HG02981 (cell line): ENCODE results near the gene ADAMTS18.
A peak's percentile ranks its signal among the peaks of the same experiment; 100 is the strongest.

ENCODE experiments used
- ATAC-seq: cut with Tn5 transposase; IDR thresholded peaks from one replicate; pipeline ENCODE4 v1.9.1; 2021; ENCODE audit warnings: mild to moderate bottlenecking, moderate library complexity; ENCODE audit not compliant: unreplicated experiment

ADAMTS18 gene

DNA sequence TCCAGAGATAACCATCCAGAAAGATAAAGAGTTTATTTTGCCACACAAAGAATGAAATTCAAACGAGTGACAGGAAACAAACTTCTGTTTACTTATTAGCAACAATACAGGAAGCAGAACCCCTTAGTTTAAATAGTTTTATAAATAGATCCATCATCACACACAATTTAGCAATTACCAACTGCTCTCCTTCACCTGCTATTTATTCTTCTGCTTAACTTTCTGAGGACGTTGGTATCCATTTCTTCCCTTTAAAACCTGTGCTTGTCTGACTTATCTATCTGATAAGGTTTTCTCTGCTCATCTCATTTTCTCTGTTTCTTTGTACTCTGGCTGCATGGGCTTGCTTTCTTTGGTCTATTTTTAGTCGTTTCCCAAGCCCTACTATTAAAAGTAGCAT lies 4.3 kb upstream of the ADAMTS18 start:
- ATAC-seq: no peak

DNA sequence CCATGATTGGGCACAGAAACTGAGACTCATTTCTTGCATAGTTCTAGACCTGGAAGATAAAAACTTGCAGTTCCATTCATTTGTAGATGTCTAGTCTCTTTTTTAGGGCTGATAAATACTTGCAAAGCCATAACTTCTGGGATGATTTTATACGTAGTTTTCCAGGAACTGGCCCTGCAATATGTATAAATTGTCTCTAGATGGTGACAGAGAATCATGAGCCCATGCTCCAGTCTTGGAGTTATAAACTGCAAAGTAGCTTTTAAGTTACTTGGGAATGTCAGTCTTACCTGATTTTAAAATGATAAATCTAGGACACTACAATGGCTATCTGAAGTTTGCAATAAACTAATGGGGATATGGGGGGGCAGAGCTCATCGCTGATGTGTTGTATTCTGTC lies 3.0 kb upstream of the ADAMTS18 start:
- no peak for ATAC-seq

DNA sequence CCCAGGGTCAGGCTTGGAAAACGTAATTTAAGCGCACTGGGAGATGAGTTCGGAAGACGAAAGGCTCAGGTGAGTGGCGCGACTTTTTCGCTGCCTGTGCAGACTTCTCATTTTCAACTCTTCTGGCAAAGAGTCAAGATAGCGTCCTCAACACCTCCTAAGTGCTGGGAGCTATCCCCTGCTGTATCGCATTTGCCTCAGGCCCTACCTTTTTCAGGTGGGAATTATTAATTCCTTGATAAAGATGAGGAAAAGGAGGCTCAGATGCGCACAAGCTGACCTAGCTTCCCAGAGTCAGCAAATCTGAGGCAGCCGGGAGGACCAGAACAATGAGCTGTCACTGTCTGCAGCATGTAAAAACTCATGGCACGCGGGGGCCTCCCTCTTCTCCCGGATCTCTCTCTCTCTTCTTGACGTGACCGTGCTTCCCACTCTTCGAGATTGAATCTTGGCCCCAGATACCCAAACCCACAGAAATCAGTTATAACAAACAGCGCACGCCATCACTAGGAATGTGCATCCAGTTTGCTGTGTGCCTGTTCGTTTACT lies 512 bp upstream of the ADAMTS18 start:
- no peak for ATAC-seq

DNA sequence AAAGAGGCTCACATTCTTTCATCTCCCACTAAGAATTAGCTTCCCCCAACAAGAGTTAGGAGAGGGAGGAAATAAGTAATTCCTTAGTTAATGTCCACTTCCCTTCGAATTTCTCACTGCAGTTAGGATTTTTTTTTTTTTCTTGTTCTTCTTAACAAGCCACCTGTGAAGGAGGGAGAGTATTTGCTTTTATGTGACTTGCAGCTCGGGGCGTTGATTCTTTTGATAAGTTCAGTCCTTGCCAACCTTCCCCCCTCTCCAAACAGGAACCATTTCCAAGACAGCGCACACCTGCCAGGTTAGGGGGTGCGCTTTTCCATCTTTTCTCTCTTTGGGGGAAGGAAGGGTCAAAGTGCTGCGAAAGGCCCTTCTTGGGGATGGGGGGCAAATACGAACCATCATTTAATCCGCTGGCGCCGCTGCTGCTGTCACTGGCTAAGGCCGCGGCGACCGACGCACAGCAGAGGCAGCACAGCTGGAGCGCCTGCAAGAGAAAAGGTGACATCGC lies 758 bp downstream of the ADAMTS18 start:
- no peak for ATAC-seq

DNA sequence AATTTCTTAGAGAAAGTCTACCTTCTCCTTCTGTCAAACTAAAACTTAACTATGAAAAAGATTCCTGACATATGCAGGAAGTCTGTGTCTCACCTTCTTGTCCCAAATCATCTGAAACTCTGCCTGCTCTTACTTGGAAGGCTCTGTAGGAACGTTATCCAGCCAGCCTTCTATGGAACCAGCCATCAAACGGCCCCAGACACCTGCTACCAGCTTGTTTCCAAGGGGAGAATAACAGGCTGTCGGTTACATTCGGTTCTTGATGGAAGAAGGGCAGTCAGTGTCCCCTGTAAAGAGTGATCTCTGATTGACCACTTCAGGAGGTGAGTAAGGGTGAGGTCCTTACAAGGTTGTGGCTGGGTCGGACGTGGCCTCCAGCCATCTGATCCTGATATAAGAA lies 1.7 kb downstream of the ADAMTS18 start:
- ATAC-seq: no peak

DNA sequence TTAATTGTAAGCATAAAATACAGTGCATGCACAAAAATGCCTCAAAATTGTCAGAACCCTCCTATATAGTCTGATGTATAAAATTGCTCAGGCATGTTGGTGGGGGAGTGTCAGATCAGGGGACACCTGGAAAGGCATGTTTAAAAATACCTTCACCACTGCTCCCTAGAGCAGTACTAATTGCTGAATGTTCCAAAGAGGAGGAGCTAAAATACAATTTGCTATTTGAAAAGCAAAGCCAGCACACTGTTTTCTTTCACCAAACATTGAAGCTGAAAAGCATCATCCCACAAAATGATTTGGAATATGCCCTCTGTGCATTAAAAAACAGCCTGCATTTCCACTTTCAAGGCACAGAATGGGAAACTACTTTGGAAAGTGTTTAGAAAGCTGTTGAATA lies 2.6 kb downstream of the ADAMTS18 start:
- no peak for ATAC-seq

DNA sequence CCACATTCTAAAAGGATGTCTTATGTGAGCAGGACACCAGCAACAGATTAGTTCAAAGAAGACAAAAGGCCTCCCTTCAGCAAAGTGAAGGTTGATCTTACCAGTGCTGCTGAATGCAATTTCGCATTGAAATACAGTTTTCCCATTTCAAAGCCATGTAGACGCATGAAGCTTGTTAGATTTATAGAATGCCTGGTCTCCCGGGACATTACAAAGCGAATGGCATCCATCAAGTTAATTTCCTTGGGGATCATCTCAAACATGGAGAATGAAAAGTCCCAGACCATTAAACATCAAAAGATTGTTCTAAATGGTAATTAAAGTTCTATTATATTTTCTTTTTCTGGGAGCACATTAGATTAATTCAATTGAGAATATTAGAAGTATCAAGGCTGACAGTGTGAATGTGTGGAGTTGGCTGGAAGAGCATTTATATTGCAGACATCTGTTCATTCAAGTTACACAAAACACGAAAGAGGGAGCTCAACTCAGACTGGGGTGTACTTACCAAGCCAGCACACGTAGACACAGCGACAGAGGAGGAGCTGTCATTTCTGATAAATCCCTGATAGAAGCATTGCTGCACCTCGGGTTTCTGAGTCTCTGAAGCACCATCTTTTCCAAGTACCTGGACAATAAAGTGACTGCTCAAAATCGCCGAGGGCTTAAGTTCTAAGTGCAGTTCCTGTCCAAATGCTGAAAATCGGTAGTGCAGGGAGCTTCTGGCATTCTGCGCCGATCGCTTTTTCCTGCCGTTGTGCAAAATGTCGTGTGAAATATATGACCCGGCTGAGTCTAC lies 3.8 kb downstream of the ADAMTS18 start:
- no peak for ATAC-seq

DNA sequence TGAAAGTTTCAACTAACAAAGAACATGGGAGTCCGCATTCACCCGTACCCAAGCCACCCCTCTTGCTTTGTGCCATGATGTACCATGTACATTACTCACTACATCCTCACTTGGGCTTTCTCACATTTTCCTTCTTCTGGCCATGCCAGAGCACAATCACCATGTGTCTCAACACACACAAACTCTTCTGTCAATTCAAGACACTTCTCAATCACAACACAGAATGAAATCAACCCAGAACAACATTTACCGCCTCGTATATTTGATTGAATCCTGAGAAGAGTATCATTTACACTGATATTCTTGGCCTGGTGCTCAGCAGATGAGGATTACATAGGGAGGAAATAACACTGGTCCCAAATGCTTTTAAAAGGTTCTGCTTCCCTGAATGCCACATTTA lies 4.5 kb downstream of the ADAMTS18 start:
- ATAC-seq: no peak

DNA sequence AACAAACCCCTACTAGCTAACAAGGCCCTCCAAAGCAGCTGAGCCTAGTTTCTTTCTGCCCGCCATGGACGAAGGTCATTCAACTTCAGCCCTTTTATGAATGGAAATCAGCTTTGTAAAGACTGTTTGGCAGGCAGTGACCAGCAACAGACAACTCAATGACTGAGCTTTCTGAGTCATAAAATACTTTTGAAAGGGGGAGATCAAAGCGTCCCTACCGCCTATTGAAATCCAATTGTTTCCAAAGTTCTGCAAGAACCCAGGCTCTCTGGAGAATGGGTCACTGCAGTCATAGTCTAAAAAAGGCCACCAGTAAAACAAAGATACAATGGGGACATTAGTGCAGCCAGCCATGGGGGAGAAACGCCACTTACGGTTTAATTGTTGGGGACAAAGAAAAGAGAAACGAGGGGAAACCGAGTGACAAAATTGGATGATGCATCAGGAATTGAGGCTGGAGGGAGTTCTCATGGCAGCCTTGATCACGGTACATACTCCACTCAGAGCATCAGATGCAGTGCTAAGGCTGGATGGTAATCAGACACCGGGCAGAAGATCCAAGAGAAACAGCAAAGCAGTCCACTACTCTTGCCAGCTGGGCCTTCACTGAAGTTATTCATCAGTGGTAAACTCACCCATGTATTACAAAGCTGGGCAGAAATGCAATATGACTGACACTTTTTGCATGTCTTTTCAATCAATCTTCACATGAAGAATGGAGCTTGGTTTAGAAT lies 9.8 kb downstream of the ADAMTS18 start:
- ATAC-seq: no peak

DNA sequence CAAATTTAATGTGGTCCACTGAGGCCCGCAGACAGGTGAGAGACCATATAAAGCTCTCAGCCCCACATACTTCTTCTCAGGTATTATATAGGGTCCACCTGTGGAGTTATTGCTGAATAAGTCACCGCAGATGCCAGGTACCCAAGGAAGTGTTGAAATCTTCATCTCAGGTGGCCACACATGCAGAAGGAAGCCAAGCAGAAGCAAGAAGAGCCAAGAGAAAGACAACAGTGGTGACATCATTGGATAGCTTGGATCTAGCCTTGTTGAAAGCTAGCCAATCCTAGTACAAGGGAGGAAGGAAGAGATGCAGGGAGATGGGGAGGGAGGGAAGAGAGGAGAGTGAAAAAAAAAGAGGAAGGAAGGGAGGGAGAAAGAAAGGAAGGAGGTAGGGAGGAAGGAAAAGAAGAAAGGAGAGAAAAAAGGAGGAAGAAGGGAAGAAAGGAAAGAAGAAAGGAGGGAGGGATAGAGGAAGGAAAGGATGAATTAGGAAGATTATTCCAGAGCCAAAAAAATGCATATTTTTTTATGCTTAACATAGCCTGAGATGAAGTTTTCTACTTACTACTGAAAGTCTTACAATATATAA lies 12.5 kb downstream of the ADAMTS18 start:
- ATAC-seq: no peak

DNA sequence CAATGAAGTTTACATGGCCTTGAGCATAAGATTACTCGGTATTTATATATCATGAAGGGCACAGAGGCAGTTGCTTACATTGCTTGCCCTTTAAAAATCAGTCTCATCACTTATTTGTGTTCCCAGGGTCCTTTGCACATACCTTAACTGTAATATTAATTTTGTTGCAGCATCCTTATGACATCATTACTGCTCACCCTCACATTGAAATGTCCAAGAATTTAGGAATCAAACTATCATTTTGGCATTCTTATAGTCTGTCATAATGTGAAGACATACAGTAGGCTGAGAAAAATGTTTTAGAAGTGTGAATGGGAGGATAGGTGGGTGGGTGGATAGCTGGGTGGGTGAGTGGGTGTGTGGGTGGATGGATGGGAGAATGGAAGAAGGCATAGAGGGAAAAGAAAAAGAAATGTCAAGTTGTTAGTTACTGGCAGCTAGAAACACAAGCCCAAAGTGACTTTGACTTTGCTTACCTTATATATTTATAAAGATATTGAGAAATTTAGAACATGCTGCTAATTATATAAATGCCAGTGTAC lies 17.8 kb downstream of the ADAMTS18 start:
- ATAC-seq: no peak

DNA sequence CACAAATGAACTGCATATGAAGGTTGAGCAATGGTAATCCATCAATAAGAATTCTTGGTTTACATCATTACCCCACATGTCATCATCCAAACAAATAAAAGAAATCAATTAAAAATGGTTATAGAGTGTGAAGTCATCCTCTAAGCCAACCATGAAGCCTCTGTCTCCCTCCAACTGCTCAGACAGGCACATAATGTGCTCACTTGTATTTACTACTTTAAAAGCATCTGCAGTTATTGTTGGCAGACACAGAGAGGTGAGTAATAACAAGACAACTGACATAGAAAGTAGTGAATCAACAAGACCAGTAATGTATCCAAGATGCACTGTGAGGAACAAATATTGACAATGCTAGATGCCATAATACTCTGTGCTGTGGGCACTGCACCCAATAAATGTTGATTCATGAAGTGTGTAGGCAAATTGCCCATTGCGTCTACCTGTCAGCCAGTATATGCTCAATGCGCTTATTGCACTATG lies 20.0 kb downstream of the ADAMTS18 start:
- no peak for ATAC-seq

DNA sequence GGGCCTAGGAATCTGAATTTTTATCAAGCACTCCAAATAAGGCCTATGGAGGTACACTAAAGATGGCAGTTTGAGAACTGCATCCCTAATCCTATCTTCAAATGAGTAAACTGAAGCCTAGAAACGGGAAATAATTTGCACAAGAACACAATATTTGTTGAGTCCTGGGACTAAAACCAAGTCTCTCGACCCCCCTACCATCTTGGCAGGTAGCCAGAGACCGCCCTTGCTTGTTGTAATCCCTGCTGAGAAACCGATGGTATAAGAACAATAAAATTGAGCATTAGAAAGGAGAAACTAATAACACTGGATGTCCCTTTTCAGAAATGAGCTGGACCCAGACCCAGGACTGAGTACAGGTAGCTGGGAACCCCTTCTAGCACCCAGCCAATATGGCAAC lies 24.4 kb downstream of the ADAMTS18 start:
- ATAC-seq: no peak

DNA sequence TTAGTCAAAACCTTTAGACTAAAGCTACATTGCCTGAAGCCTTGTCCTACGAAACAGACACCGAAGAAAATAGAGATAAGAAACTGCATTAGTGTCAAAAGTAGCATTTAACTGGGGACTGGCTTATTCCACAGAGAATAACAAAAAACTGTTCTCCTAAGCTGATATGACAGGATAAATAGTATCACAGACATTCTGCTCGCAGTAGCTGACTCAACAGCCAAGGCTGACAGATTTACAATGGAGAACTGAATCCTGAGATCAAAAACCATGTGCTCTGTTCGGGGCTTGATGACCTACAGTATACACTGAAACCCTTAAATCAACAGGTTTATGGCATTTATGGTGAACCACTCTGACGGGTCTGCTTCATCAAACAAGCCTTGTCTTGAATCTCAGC lies 25.5 kb downstream of the ADAMTS18 start:
- no peak for ATAC-seq

DNA sequence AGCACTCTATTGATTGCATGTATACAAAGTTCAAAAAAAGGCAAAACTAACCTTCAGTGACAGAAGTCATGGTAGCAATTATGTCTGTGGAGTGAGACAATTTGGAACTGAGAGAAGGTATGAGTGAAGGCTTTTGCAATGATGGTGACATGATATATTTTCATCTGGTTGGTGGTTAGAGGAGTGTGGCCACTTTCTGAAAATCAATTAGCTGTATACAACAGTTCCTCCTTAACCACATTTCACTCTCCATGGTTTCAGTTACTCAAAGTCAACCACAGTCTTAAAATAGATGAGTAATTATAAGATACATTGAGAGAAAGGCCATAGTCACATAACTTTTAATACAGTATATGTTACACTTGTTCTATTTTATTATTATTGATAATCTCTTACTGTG lies 26.2 kb downstream of the ADAMTS18 start:
- peak; percentile 83 for ATAC-seq

DNA sequence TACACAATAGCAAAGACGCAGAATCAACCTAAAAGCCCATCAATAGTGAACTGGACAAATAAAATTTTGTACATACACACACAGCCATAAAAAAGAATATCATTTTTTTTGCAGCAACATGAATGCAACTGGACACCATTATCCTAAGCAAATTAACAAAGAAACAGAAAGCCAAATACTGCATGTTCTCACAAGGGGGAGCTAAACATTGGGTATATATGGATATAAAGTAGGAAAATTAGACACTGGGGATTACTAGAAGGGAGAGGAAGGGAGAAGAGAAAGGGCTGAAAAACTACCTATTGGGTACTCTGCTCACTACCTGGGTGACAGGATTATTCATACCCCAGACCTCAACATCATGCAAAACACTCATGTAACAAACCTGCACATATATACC lies 28.2 kb downstream of the ADAMTS18 start:
- ATAC-seq: no peak

DNA sequence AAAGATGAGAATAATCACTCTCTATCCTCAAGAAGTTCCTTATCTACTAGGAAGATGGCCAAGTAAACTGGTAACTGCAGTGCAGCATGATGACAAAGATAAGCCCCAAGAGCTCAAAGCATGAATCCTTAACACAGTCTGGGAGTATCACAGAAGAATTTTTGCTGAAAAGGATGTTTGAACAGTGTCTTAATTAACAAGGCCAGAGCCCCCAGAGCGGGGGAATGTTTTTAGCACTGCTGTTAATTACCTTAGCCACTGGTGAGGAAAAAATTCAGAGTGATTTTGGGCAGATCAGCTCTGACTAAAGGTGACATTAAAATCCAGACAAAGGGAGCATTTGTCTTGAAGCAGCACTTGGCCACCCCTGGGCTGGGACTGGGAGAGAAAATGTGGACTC lies 30.1 kb downstream of the ADAMTS18 start:
- ATAC-seq: no peak

DNA sequence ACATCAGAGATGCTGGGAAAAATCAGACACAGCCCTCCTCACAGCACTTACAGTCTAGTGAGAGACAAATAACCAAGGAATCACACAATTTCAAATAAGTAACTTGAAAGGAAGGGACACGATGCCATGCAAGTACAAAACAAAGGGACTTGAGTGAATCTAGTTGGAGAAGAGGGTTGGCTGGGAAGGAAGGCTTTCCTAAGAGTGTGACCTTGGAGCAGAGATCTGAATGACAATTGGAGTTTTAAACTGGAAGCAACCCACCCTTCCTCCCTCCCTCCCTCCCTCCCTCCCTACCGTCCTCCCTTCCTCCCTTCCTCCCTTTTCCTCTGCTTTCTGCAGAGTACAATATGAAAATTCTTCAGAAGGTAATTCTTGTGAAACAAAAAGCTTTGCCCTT lies 31.1 kb downstream of the ADAMTS18 start:
- no peak for ATAC-seq

DNA sequence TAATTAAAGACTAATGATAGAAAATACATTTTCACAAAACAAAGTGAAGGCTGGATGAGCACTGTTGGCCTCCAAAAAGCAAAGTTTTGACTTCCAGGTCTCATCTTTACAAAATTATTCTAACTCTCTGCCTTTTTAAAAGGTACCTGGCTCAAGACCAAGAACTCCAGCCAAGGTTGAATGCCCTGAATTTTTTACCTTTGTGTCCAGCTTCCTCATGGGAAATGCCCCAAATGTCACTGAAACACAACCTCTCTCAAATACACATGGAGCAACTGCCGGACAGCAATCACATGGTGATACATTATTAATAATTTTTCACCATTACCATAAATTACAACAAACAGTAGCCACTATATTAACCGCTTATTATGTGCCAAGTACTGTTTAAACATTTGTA lies 32.2 kb downstream of the ADAMTS18 start:
- no peak for ATAC-seq

DNA sequence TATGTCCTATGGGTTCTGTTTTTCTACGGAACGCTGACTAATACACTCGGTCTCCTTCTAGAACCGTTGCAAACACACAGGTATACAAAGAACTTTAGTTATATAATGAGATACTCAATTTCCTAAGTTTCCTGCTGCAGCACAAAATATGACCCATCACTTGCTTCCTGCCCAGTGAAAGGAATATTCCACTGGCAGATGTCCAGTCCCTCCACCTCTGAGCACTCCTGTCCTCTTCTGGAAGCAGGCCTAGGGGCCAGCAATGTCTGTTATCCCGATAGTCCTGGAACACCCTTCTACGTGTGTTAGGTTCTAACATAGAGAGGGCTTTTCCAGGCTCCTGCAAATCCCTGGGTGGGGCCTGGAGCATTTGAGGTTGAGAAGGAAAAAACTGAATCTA lies 32.7 kb downstream of the ADAMTS18 start:
- no peak for ATAC-seq

DNA sequence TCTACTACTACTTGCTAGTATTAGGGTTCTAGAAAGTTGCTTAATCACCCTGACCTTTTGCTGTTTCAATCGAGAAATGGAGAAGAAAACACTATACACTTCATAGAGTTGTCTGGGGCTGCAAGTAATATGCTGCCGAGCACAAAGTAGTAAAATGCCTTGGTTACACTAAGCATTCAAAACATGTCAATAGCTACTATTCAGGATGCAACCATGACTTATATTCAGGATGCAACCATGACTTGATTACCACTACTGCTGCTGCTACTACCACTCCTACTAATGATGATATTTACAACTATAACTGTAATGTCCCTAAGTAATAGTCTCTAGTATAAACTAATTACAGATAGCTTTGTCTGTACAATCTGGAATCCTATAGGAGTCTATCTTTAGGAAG lies 35.3 kb downstream of the ADAMTS18 start:
- no peak for ATAC-seq
